Activated gamma-delta T cell treated with Interleukin-2 at 50 U/mL for 16 hours (primary cell): ENCODE results near the gene TXNRD2.

Experiments
- DNase-seq: peaks from one replicate; pipeline ENCODE4 v3.0.0-alpha.2; 2020

TXNRD2 gene

DNA sequence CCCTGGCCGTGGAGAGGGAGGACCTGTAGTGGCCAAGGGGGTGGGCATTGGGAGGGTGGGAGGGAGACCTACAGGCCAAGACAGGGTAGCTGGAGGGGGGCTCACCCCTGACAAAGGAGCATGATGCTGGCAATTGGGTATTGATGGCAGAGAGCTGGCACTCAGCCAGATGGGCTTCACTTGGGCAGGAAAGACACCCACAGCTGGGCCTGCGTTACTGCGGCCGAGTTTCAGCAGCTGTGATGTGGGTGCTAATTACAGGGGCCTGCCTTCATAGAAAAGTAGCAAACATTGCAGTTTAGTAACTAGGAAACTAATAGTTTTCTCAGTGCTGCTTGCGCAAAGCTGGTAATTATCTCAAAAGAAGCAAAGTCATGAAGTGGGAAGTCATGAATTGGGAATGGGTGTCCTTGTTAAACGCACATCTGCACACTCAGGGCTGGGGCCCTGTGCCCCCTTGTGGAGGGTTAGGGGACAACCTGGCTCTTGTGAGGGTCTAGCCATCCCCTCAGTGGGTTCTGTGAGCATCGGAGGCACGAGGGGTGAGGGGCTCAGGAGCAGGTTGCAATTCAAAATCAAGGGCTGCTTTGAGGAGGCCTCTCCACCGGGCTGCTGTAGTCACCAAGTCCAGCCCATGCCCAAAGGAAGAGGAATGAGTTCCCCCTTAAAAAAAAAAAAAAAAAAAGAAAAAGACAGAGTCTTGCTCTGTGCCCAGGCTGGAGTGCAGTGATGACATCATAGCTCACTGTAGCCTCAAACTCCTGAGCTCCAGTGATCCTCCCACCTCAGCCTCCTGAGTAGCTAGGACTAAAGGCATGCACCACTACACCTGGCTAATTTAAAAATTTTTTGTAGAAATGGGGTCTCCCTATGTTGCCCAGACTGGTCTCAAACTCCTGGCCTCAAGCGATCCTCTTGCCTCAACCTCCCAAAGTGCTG, 24.4 kb upstream of the TXNRD2 start:
- no peak for DNase-seq

DNA sequence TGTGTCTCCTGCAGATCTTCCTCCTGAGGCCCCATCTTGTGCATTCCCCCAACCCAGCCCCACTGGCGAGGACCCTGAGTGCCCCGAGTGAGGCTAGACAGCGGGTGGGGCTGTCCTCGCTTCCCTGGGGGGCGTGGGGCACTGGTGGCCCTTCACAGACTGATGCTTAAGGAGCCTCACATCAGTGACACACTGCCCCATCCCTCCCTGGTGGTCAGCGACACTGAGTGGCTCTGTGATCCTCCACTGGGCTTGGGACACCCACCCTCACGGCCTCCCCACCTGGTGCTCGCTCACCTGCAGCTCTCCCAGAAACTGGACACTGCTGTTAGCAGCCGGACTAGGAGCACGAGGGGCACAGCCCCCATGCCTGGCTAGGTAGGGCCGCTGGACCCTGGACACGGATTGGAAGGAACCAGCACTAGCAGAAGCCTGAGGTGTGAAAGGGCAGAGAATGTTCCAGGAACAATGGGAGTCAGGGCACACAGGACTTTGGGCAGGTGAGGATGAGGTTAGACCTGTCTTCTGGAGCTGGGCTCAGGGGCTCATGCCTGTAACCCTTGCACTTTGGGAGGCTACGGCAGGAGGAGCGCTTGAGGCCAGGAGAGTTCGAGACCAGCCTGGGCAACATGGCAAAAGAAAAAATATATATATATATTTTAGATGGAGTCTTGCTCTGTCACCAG, 23.2 kb upstream of the TXNRD2 start:
- no peak for DNase-seq

DNA sequence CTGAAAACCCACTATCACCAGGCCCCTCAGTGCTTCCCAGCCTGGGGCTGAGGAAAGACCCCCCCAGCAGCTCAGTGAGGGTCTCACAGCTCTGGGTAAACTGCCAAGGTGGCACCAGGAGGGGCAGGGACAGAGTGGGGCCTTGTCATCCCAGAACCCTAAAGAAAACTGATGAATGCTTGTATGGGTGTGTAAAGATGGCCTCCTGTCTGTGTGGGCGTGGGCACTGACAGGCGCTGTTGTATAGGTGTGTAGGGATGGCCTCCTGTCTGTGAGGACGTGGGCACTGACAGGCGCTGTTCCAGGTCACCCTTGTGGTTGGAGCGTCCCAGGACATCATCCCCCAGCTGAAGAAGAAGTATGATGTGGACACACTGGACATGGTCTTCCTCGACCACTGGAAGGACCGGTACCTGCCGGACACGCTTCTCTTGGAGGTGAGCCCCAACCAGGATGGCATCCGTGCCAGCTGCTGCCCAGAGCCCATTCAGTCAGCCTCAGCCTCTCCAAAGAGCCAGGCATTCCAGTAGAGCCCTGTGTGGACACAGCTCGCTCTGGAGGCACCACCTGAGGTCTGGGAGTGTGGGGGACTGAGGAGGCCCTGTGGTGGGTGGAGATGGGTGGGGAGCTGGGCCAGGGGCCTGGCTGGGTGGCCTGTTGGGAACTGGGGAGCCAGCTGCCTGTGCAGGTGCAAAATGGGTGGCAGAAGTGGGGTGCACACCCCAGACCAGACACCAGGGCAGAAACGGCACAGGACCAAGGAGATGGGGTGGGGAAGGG, 22.4 kb upstream of the TXNRD2 start:
- no peak for DNase-seq

DNA sequence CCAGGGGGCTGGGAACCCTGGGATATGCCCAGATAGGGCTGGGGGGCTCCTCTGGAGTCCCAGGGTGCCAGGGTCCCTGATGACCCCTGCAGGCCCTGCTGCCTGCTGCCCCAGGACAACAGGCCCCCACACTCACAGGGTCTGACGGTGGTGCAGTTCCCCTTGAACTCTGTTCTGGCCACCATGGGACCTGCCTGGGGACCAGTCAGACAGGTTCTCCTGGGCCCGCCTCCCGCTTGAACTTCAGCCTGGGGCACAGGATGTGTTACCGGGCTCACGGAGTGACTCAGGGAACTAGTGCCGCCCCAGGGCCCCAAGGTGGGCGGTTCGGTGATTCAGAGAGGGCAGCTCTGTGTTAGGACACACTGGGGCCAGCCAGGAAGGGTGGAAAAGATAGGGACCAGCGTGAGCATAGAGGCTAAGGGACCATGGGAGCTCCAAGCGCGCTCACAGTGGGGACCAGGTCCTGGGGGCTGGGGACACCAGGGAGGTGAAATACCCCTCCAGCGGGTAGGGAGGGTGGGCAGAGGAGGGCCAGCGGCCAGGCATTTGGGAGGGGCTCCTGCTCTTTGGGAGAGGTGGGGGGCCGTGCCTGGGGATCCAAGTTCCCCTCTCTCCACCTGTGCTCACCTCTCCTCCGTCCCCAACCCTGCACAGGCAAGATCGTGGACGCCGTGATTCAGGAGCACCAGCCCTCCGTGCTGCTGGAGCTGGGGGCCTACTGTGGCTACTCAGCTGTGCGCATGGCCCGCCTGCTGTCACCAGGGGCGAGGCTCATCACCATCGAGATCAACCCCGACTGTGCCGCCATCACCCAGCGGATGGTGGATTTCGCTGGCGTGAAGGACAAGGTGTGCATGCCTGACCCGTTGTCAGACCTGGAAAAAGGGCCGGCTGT, 21.5 kb upstream of the TXNRD2 start:
- no peak for DNase-seq

DNA sequence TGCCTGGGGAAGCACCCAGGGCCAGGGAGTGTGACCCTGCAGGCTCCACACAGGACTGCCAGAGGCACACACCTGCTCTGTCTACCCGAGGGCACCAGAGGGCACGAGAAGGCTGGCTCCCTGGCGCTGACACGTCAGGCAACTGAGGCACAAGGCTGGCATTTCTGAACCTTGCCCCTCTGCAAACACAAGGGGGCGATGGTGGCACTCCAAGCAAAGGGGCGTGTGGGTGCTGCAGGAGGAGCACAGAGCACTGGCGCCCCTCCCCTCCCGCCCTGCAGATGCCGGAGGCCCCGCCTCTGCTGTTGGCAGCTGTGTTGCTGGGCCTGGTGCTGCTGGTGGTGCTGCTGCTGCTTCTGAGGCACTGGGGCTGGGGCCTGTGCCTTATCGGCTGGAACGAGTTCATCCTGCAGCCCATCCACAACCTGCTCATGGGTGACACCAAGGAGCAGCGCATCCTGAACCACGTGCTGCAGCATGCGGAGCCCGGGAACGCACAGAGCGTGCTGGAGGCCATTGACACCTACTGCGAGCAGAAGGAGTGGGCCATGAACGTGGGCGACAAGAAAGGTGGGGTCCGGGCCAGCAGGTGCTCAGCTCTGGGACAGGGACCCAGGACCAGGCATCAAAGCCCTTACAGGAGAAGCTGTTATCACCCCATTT, 20.8 kb upstream of the TXNRD2 start:
- DNase-seq: peak; percentile 30

DNA sequence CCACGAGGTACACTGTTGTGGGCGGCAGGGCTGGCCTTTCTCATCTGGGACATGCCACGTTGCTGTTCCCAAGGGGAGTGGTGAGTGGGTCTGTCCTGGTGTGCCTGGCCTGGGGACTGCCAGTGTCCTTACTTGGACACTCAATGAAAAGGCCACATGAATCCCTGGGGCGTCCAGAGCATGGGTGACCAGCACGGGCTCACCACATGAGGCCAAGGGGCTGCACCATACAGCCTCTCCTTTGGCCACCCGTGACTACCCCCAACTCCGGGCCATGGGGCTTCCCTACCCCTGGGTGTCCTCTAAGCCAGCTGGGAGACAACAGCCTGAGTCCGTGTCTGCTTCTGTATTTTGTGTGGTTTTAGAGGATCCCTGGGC, 20.2 kb upstream of the TXNRD2 start:
- no peak for DNase-seq

DNA sequence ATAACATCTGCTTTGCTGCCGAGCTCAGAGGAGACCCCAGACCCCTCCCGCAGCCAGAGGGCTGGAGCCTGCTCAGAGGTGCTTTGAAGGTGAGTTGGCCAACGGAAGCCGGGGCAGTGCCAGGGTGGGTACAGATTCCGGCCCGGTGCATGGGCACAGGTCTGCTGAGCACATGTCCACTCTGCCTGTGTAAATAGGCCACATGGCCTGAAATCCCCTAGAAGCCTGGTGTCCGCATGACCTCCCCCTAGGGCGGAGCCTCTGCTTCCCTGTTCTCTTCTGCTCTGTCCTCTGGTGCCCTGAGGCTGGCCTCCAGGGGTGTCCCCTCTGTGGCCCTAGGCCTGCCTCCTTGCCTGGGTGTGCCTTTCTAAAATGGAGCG, 19.6 kb upstream of the TXNRD2 start:
- no peak for DNase-seq

DNA sequence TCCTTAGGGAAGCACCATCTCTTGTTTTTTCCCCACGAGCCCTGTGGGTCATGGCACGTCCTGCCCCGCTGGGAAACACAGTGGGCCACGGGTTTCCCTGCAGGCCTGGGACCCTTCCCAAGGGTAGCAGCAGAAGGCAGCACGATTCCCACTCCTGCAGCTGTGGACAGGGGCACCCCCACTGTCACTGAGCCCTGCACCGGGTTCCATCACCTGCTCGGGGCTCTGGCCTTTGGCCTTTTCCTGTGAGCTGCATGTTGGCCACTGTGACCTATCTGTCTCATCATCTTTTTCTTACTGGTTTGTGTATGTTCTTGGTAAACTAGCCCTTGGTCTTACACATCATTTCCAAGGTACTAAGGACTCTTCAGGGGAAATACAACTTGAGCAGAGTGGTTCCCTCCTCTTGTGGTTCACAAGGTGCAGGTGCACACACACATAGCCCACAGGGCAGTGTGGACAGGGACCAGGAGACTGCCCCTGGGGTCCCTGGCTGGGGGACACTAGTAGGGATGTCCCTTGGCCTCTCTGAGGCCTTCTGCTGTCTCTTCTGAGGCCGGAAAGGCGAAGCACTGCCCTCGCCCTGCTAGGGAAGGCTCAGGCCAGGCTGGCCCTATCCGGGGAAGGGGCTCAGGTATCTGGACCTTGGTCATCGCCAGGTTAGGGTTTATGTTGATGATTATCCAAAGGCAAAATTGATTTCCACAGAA, 19.0 kb upstream of the TXNRD2 start:
- no peak for DNase-seq

DNA sequence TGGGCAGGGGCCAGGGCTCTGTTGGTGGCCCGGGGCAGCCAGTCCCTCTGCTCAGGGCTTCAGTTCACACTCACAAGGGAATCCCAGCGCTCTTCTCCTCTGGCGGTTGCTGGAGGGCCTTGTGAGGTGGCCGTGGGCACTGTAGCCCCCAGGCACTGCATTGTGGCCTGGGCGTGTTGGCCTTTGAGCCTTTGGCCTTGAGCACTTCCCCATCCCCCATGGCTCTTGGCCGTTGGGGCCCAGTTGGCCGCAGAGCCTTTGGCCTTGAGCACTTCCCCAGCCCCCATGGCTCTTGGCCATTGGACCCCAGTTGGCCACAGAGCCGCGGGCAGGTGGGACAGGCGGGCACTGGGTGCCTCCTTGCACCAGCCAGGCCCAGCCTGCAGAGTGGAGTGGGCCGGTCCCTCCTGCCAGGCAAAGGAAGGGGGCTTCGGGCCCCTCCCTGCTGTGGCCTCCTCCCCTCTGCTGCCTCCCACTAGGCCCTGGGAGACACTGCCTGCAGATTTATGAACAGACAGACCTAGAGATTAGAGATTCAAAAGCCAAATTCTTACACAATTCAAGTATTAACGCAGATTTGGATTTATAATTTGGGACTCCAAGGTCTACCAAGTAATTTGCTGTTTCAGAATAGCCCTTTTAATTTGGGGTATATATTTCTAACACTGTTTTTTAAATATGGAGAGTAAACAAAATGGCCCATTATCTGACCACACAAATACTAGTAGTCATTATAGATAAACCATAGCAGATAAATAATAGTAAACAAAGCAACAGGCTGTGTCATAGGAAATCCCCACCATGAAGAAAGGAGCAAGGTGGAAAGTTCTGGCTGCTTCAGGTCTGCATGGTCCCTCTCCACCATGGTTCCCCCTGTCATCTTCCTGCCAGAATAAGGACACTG, 18.2 kb upstream of the TXNRD2 start:
- DNase-seq: no peak

DNA sequence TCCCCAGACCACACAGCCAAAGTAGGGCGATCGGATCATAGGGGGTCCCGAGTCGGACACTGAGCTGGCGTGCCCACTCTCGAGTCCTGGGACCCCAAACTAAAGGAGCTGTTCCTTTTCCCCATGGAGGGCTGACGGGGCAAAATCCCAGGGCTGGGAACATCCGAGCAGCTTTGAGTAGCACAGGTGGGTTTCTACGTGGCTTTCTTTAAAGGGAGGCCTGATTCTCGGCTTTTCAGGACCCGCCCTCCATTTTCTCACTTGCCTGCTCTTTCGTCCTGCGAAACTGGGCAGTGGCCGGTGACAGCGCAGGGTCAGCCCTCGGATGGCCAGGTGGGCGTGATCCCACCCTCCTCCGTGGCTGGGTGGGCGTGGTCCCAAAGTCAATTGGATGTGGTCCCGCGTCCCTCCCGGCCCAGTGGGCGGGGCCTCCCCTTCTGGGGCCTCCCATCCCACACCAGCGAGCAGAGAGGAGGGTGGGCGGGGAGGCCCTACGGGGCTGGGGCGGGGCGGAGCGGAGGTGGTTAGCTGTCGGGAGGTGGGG, 17.5 kb upstream of the TXNRD2 start:
- DNase-seq: no peak

DNA sequence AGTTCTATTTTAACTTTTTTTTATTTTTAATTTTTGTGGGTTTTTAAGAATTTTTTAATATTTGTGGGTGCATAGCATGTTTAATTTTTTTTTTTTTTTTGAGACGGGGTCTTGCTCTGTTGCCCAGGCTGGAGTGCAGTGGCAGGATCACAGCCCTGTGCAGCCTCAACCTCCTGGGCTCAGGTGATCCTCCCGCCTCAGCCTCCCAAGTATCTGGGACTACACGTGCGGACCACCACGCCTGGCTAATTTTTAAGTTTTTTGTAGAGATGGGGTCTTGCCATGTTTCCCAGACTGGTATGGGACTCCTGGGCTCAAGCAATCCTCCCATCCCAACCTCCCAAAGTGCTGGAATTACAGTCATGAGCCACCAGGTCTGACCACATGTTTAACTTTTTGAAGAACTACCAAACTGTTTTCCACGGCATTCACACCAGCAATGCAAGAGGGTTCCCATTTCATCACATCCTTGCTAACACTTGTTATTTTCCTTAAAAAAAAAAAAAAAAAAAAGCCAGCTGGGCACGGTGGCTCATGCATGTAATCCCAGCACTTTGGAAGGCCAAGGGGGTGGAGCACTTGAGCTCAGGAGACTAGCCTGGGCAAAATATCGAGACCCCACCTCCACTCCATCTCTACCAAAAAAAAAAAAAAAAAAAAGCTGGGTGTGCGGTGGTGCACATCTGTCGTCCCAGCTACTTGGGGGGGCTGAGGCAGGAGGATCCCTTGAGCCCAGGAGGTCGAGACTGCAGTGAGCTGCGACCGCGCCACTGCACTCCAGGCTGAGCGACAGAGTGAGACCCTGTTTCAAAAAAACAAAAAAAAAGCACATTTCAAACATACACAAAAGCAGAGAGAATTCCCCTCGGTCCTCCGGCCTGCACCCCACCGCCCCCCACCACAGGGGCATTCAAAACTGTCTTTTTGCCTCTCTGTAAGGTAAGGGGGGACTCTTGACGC, 16.7 kb upstream of the TXNRD2 start:
- no peak for DNase-seq

DNA sequence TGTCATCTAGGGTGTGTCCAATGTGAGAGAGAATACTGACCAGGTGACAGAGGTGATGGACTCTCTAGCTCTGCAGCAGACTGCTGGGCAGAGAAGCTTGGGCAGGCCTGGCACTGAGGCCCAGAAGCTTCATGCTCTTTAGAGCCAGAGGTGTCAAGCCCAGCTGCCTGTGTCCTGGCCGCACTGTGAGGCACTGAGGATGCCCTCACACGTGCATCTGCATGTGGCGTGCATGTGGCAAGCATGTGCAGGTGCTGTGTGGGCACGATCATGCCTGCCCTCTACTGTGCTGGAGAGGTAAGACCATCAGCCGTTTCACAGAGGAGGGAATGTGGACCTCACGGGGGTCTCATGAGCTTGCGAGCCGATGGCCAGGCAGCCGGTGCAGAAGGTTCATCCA, 15.8 kb upstream of the TXNRD2 start:
- no peak for DNase-seq

DNA sequence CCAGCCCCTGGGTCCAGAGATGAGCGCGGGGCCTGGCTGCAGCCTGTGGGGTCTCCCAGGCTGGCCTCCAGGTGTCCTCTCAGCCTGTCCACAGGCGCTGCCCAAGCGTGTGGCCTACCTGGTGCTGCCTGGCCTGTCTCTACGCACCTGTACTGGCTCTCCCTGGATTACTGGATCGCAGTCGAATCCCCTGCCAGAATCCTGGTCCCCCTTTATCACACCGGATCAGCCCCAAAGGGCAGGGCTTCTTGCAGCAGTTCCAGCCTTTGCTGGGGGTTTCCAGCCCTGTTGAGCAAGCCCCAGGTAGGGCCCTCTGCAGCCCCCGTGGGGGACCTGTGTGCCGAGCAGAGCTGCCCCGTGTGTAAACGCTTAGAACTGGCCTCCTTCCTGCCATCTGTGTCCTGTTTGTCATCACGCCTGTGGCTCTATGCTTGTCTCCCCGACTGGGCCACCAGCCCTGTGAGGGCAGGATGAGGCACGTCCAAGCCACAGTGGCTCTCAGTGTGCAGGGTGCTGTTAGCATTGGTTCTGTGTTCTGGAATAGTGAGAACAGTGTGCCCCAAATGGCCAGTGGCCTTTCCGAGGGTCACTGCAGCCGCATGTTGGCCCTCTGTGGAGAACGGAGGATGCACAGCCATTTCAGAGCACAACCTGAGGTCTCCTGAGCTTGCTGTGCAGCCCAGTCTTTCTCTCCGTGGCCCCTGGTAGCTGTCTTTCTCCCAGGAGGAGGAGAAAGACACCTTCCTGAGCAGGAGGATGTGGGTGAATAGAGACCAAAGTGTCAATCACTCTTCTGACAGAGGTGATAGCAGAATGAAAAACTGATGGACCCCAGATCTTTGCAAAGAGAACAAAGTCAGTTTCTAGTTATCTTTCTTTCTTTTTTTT, 13.9 kb upstream of the TXNRD2 start:
- no peak for DNase-seq

DNA sequence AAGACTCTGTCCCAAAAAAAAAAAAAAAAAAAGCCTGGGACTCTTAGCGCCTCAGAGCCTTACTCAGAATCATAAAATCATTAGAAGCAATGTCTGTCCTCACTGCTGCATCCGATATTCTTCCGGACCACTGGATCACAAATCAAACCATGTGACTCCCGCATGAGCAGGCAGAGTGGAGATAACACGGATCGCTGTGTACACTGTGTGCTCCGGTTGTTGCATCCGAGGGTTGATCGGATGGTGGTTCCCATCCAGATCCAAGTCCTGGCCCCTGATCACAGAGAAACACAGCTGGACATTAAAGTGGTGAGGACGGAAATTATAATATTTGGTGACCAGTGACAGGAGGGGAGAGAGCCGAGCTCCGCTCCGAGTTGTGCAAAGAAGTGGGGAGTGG, 9.7 kb upstream of the TXNRD2 start:
- DNase-seq: no peak

DNA sequence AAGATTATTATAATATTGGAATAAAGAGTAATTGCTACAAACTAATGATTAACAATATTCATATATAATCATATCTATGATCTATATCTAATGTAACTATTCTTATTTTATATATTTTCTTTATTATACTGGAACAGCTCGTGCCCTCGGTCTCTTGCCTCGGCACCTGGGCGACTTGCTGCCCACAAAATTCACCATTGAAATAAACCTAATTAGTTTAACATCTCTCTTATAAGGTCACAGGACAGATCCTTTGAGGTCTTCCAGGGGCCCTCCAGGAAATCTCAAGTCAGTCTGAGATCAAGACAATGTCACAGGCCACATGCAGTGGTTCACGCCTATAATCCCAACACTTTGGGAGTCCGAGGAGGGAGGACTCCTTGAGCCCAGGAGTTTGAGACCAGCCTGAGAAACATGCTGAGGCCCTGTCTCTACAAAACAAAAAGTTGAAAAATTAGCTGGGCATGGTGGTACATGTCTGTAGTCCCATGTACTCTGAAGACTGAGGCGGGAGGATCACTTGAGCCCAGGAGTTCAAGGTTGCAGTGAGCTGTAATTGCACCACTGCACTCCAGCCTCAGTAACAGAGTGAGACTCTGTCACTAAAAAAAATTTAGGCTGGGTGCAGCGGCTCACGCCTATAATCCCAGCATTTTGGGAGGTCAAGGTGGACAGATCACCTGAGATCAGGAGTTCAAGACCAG, 6.6 kb upstream of the TXNRD2 start:
- DNase-seq: no peak

DNA sequence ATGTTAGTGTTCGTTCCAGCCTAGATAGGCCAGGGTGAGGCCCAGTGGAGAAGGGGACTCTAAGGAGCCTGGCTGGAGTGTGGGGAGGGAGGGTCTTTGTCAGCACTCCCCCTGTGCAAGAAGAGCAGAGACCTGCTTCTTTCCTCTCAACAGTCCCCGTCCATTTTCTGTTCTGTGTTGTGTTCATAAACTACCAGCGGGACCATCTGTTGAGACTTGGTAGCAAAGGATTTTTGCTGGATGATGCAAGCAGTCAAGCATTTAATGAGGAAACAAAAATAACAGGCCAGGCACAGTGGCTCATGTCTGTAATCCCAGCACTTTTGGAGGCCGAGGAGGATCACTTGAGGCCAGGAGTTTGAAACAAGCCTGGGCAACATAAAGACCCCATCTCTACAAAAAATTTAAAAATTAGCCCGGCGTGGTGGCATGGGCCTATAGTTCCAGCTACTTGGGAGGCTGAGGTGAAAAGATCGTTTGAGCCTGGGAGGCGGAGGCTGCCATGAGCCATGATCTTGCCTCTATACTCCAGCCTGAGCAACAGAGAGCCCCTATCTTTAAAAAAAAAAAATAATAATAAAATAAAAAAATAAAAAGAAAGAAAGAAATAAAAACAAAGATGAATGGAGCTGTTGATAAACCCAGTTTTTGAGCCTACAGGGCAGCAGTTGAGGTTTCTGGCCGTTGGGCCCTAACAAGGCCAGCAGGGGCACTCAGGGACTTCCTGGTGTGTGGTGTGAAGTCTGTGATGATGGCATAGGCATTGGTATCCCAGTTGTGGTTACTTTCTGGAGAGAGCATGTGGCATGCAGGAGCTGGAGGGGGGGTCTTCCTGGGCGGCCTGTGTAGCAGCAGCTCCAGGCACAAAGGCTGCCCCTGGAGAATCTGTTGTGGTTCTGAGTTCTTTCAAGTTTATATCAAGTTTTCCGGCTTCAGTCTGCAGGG, 1.7 kb upstream of the TXNRD2 start:
- DNase-seq: no peak
